ENCODE data around the gene LONRF2. TPM values are rescaled to one million over a fixed set of nuclear protein-coding genes. Genes with fewer than 3 reads are reported as not detected.

Gene LONRF2
- polyA plus RNA-seq, 2 of the 4 experiments (the other 2 are of a cell fraction): 4.8 to 17.9 TPM

DNA sequence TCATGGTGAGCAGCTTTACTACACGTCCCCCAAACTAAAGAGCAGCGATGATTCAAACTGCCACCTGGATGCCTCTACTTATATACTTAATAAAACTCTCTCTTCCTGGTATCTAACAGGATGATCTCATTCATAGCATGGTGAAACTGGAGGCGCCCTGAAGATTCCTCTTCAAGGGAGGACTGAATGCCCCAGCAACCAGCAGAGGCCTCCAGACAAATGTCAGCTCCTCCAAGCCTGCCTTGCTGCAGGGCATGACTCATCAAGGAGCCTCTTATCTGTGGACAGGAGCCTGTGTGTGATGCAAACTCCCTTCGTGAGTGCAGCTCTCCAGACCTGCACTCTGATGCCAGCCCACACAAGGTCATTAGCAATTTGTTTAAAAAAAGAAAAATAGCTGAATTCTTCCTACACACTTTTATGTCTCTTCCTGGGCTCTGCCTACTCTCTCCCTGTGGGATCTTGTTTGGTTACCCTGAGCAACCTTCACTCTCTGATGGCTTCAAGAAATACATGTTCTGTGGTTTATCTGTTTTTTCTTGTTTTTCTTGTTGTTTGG is 30.2 kb downstream of the LONRF2 start:
- FAIRE-seq: no peak
- Histone ChIP-seq H3K27ac (peak overlapping the region; percentile 98 to 99), H3K9me3 (no peaks in the 10 kb centered on the region), H3K4me1 (peaks cover 40% of the 10 kb centered on the region), H3K4me2 (peak overlapping the region; percentile 87), H3K4me3 (peak overlapping the region; percentile 7; the same call in 1 of the 3 replicates)
- TF ChIP-seq NFE2L2 (conservative IDR thresholded peaks at IDR 0.05; ENCODE audit: low read length): no peak
- peak; percentile 79 to 91; a peak in 3 of 5 replicates for TF ChIP-seq EP300 (IDR thresholded peaks at IDR 0.05)
- peak; percentile 48 for TF ChIP-seq SMC3 (IDR thresholded peaks at IDR 0.05)
- TF ChIP-seq, protein P1, sequence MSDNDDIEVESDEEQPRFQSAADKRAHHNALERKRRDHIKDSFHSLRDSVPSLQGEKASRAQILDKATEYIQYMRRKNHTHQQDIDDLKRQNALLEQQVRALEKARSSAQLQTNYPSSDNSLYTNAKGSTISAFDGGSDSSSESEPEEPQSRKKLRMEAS (IDR thresholded peaks at IDR 0.05): peak; percentile 66; the same call in 1 of the 2 replicates
- TF ChIP-seq HOXA7 (CRISPR knock-in tag; IDR thresholded peaks at IDR 0.05): no peak
- peak in 1 of 2 experiments; percentile 79; a peak in 4 of 5 replicates for TF ChIP-seq JUN (IDR thresholded peaks at IDR 0.05)
- TF ChIP-seq CEBPB (IDR thresholded peaks at IDR 0.05): peak; percentile 75 to 93
- peak; percentile 95 for TF ChIP-seq FOSL2 (IDR thresholded peaks at IDR 0.05)
- peak; percentile 99 for TF ChIP-seq FOSL2 (CRISPR knock-in tag; IDR thresholded peaks at IDR 0.05)
- TF ChIP-seq, protein P2, sequence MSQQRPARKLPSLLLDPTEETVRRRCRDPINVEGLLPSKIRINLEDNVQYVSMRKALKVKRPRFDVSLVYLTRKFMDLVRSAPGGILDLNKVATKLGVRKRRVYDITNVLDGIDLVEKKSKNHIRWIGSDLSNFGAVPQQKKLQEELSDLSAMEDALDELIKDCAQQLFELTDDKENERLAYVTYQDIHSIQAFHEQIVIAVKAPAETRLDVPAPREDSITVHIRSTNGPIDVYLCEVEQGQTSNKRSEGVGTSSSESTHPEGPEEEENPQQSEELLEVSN (IDR thresholded peaks at IDR 0.05; ENCODE audit: borderline replicate concordance, low read depth): 0 out of 2 replicates have a peak, but pooled peaks have one; percentile 7
- TF ChIP-seq RAD21 (conservative IDR thresholded peaks at IDR 0.05 in 1 of 2, IDR thresholded peaks at IDR 0.05 in 1 of 2): peak; percentile 32 to 53; a peak in 4 of 5 replicates
- TF ChIP-seq JUNB (IDR thresholded peaks at IDR 0.05): peak; percentile 94
- TF ChIP-seq EHMT2 (IDR thresholded peaks at IDR 0.05; ENCODE audit: low read depth): no peak
- TF ChIP-seq GATA3 (IDR thresholded peaks at IDR 0.05; ENCODE audit: borderline replicate concordance): peak; percentile 92
- ChIA-PET POLR2A (interaction anchor here (0.7 to 2.6 kb wide), 7 partner anchors 10 to 271 kb away, joined by 3 to 49 read pairs (median 7); partner anchors contain the start of genes CHST10, LONRF2 and PDCL3), CTCF (interaction anchor here (0.6 to 10.0 kb wide), 15 partner anchors 9 to 473 kb away, joined by 3 to 93 read pairs (median 4); partner anchors contain the start of gene LONRF2)
- WGBS (ENCODE audit: missing lambda C conversion rate): 3% methylated on average over 4 of the region's 4 CpGs
- ATAC-seq: peak; percentile 89
- peak; percentile 82 to 99 for DNase-seq (ENCODE audit: low read depth in 1 of 2, low spot score in 1 of 2)

DNA sequence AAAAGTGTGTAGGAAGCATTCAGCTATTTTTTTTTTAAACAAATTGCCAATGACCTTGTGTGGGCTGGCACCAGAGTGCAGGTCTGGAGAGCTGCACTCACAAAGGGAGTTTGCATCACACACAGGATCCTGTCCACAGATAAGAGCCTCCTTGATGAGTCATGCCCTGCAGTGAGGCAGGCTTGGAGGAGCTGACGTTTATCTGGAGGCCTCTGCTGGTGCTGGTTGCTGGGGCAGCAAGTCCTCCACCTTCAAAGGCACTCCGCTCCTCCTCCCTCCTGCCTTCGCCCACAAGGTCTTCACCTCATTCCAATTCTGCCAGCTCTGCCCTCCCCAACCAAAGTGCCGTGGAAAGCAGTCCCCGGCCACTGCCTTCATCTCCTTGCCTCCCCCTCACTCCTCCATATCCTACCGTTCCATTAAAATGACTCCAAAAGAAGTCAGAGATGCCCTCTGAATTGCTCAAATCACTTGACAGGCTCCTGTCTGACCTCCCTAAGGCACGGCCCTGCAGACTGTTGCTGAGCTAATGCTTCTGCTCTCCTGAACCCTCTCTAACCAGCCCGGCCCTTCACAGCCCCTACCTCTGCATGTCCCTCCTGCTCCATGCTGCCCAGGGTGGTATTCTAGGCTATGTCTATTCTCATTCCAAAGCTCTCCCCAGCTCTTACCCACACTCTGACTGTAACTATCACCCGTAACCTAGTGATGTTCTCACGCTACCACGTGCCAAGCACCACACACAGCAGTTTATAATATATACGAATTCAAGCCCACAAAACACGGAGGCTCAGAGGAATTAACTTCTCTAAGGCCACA is 30.9 kb downstream of the LONRF2 start:
- Histone ChIP-seq H3K4me2 (peak overlapping the region; percentile 87), H3K27ac (peak overlapping the region; percentile 98 to 99), H3K4me3 (peak overlapping the region; percentile 22), H3K9me3 (no peaks in the 10 kb centered on the region), H3K4me1 (peaks cover 47% of the 10 kb centered on the region)
- POLR2A ChIA-PET: interaction anchor here (0.7 to 2.6 kb wide), 6 partner anchors 11 to 271 kb away, joined by 3 to 49 read pairs (median 10); partner anchors contain the start of genes CHST10, LONRF2 and PDCL3
- WGBS (ENCODE audit: missing lambda C conversion rate): 11% methylated on average over 13 of the region's 13 CpGs
- ATAC-seq (peak; percentile 91 to 93), DNase-seq (ENCODE audit: low read depth in 1 of 2, low spot score in 1 of 2) (peak; percentile 90 to 99), FAIRE-seq (no peak)
- CTCF ChIA-PET: interaction anchor here (0.6 to 10.0 kb wide), 16 partner anchors 10 to 287 kb away, joined by 3 to 93 read pairs (median 6); partner anchors contain the start of gene LONRF2
- TF ChIP-seq MYC (IDR thresholded peaks at IDR 0.05; ENCODE audit: borderline replicate concordance, low read length): no peak
- TF ChIP-seq PHF8 (IDR thresholded peaks at IDR 0.05; ENCODE audit: borderline replicate concordance, low read depth): no peak
- no peak for TF ChIP-seq SREBF2 (IDR thresholded peaks at IDR 0.05)
- no peak for TF ChIP-seq CHD4 (IDR thresholded peaks at IDR 0.05; ENCODE audit: borderline replicate concordance)
- TF ChIP-seq ZFP36 (IDR thresholded peaks at IDR 0.05; ENCODE audit: borderline replicate concordance, partially characterized antibody): no peak
- no peak for TF ChIP-seq ZNF302 (CRISPR knock-in tag; IDR thresholded peaks at IDR 0.05)
- peak; percentile 18 to 47; a peak in 3 of 5 replicates for TF ChIP-seq RAD21 (conservative IDR thresholded peaks at IDR 0.05 in 1 of 2, IDR thresholded peaks at IDR 0.05 in 1 of 2)
- TF ChIP-seq, protein P3, sequence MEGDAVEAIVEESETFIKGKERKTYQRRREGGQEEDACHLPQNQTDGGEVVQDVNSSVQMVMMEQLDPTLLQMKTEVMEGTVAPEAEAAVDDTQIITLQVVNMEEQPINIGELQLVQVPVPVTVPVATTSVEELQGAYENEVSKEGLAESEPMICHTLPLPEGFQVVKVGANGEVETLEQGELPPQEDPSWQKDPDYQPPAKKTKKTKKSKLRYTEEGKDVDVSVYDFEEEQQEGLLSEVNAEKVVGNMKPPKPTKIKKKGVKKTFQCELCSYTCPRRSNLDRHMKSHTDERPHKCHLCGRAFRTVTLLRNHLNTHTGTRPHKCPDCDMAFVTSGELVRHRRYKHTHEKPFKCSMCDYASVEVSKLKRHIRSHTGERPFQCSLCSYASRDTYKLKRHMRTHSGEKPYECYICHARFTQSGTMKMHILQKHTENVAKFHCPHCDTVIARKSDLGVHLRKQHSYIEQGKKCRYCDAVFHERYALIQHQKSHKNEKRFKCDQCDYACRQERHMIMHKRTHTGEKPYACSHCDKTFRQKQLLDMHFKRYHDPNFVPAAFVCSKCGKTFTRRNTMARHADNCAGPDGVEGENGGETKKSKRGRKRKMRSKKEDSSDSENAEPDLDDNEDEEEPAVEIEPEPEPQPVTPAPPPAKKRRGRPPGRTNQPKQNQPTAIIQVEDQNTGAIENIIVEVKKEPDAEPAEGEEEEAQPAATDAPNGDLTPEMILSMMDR (IDR thresholded peaks at IDR 0.05): no peak
- no peak for TF ChIP-seq CHD2 (IDR thresholded peaks at IDR 0.05; ENCODE audit: low read length, partially characterized antibody)
- no peak for TF ChIP-seq NFE2L2 (conservative IDR thresholded peaks at IDR 0.05; ENCODE audit: low read length)
- peak; percentile 86 to 93; a peak in 4 of 5 replicates for TF ChIP-seq EP300 (IDR thresholded peaks at IDR 0.05)
- peak; percentile 75 for TF ChIP-seq MAFK (IDR thresholded peaks at IDR 0.05; ENCODE audit: partially characterized antibody)
- TF ChIP-seq, protein P4, sequence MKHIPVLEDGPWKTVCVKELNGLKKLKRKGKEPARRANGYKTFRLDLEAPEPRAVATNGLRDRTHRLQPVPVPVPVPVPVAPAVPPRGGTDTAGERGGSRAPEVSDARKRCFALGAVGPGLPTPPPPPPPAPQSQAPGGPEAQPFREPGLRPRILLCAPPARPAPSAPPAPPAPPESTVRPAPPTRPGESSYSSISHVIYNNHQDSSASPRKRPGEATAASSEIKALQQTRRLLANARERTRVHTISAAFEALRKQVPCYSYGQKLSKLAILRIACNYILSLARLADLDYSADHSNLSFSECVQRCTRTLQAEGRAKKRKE (CRISPR knock-in tag; IDR thresholded peaks at IDR 0.05; ENCODE audit: low read depth): no peak
- TF ChIP-seq, protein P5, sequence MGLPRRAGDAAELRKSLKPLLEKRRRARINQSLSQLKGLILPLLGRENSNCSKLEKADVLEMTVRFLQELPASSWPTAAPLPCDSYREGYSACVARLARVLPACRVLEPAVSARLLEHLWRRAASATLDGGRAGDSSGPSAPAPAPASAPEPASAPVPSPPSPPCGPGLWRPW (IDR thresholded peaks at IDR 0.05): no peak
- TF ChIP-seq NR3C1 (IDR thresholded peaks at IDR 0.05): no peak
- TF ChIP-seq KDM5A (IDR thresholded peaks at IDR 0.05): no peak
- TF ChIP-seq GATA3 (IDR thresholded peaks at IDR 0.05; ENCODE audit: borderline replicate concordance): peak; percentile 97
- TF ChIP-seq RFX5 (IDR thresholded peaks at IDR 0.05): 0 out of 2 replicates have a peak, but pooled peaks have one; percentile 24
- TF ChIP-seq TP53 (CRISPR knock-in tag; IDR thresholded peaks at IDR 0.05): no peak
- TF ChIP-seq CBX8 (IDR thresholded peaks at IDR 0.05): no peak
- TF ChIP-seq, protein P1 (IDR thresholded peaks at IDR 0.05): 0 out of 2 replicates have a peak, but pooled peaks have one; percentile 42
- peak; percentile 74 to 94 for TF ChIP-seq CEBPB (IDR thresholded peaks at IDR 0.05)
